Activated T-helper 1 cell treated with Interleukin-2 at 50 U/mL for 16 hours (primary cell): ENCODE data around the gene AMOT.
A peak's percentile ranks its signal among the peaks of the same experiment; 100 is the strongest.
"Not testable (repeated sequence)": the region's sequence is repeated elsewhere in the genome, so short reads cannot be mapped to it uniquely, and the experiment has no call there.

Experiments used
- DNase-seq: peaks from one replicate; pipeline ENCODE4 v3.0.0-alpha.2; 2020; ENCODE audit warnings: low read depth

AMOT gene, protein sequence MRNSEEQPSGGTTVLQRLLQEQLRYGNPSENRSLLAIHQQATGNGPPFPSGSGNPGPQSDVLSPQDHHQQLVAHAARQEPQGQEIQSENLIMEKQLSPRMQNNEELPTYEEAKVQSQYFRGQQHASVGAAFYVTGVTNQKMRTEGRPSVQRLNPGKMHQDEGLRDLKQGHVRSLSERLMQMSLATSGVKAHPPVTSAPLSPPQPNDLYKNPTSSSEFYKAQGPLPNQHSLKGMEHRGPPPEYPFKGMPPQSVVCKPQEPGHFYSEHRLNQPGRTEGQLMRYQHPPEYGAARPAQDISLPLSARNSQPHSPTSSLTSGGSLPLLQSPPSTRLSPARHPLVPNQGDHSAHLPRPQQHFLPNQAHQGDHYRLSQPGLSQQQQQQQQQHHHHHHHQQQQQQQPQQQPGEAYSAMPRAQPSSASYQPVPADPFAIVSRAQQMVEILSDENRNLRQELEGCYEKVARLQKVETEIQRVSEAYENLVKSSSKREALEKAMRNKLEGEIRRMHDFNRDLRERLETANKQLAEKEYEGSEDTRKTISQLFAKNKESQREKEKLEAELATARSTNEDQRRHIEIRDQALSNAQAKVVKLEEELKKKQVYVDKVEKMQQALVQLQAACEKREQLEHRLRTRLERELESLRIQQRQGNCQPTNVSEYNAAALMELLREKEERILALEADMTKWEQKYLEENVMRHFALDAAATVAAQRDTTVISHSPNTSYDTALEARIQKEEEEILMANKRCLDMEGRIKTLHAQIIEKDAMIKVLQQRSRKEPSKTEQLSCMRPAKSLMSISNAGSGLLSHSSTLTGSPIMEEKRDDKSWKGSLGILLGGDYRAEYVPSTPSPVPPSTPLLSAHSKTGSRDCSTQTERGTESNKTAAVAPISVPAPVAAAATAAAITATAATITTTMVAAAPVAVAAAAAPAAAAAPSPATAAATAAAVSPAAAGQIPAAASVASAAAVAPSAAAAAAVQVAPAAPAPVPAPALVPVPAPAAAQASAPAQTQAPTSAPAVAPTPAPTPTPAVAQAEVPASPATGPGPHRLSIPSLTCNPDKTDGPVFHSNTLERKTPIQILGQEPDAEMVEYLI

DNA sequence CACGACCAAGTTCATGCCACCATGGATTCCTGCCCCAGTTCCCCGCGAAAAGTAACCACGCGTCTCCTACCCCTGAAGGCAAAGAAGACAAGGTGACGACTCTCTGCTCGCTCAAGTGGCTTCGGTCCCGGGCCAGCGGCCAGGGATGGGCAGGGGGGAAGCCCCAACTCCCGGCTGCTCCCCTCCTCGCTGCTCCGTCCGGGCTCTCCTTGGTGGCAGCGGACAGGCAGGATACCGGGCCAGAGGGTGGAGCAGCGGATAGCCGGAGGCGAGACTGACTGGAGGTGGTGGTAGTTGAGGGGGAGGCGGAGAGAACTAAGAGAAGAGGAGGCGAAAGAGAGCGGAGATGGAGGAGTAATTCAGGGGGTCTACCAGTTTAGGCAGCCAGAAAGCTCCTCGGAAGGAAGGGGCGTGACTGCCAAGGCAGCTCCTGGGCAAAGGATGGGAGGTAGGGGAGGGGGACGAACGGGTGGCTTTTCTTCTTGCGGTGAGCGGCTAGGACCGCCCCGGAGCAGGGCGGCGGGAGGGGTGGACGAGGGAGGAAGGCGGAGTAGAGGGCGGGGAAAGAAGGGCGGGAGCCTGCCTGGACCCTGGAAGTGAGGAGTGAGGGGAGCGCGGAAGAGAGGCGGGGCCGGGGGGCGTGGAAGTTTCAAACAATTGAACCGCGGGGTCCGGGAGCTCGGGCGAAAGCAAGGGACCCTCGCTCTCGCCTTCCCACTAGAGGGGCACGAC lies at the start of gene AMOT:
Gene AMOT (minus strand): TSS at position 450 of the 732 bp plus-strand sequence. CDS start 17,705 bp downstream, outside the sequence.
- DNase-seq = peak; percentile 46

DNA sequence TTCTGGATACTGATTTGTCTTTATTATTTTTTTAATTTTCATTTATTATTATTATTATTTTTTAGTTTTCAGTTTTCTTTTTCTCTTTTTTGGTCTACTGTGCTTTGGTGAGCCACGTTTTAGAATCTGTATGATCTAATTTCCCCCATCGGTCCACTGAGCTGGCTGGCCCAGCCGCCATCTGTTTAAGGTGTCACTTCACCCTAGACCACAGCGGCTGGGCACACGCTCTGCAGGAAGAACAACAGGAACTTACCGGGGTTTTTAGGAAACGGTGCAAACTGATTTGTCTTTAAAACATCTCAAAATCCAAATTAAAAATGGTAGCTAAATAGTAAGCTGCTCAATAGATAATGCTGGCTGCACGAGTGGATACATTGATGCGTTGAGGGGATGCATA lies 48.8 kb upstream of the AMOT start:
- no peak for DNase-seq

DNA sequence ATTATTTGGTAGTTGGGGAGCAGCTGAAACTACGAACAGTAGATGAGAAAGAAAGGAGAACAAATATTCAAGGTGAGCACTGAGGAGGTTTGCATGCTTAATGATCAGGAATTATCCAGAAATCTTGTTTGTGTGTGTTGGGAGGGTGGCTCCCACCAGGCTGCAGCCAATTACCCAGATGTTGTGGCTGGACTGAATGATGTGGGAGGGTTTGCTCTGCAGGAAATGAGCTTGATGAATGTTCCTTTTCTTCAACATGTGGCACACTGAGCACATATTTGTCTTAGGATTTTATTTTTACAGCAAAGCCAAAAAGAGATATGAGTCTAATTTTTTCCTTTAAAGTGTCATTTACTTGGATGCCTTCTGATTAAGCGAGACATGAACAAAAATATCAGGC lies 48.3 kb upstream of the AMOT start:
- DNase-seq = no peak

DNA sequence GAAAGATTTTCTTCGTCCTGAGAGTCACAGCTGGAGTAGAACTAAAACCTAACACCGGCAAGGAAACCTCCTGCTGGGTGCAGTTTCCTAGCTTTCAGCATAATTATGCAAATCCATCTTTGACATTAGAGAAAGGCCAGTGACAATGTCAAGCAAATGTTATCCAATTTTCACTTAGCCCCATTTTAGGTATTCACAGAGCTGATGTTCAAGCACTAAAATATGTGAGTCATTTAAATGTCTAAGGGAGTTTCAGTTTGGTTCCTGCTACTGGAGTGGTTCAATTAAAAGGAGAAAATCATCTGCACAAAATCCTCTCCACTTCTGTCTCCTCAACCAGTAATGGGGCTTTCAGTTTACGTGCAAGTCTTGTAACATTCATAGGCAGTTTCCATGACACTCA lies 37.1 kb upstream of the AMOT start:
- DNase-seq = no peak

DNA sequence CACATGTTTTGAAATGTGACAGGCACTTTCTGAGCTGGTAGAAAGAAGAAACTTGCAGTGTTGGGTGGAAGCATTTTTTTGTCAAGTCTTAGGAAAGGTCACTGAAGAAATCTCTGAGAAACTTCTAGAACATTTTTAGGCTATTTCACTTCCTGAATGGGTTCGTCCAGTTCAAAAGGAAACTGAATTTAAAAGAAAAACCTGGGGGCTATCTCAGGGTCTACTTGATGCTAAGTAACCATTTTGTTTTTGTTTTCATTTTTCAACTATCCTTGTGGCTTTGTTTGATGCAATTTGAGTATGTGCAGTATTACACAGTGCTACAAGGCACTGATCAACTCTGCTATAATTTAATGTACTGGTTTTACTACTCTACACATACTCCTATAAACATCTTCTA lies 34.0 kb upstream of the AMOT start:
- no peak for DNase-seq

DNA sequence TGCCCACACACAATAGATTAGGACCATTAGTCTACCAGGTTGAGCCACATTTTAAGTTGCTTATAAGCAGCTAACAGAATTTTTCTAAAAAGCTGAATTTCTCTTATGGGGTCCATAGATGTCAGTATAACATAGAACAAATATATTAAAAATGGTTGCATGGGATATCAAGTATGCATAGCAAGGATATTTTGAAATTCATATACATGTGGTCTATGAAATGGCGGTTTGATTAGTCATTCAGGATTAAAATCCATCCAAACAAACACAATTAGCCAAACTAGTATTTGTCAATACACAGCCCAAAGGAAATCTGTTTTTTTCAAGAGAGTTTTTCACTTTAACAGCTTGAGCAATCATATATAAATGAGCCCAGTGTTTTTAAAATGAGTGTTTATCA lies 33.5 kb upstream of the AMOT start:
- DNase-seq = no peak

DNA sequence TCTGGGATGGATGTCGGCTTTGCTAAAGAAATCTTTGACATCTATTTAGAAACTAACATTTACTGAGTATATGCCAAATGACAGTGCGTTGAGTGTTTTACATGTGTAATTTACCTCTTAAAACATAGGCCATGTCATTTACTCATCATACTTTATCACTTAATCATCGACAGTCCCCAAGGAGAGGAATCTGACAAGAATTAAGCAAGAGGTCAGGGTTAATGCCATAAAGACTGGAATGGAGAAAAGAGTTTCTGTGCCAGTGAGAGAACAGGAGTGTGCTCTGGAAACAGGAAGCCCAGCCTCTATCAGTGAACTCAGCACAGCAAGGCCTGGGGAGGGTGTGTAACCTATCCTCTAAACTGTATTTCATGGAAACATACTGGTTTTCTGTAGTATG lies 28.0 kb upstream of the AMOT start:
- no peak for DNase-seq

DNA sequence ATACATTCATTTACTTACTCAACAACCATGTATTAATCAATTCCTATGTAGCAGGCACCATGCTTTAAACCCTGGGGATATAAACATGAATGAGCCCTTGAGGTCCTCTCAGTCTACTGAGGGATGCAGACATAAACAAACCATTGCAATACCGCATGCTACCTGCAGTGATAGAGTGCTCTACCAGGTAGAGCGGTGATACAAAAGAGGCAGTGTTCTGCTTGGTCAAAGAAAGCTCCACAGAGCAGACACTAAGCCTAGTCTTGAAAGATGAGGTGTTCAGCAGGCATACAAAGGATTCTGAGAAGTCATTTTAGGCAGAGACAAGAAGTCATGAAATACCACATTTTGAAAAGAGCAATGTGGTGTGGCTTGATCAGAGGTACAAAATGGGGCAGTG lies 26.9 kb upstream of the AMOT start:
- DNase-seq = no peak

DNA sequence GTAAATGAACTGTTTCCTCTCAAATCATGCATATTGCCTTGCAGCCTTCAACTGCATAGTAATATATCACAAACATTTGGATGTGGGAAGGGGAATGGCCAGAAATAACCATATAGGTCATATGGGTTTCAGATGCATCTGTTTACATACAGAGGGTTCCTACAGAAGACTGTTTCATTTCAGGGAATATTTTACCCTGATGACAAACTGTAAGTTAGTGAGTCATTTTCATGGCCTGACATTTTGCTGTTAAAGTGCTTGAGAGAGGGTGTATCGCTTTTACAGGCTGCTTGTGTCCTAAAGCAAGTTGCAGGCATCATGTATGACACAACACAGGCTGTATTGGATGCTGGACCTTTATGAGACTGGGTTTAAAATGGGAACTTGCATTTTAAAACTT lies 25.5 kb upstream of the AMOT start:
- no peak for DNase-seq

DNA sequence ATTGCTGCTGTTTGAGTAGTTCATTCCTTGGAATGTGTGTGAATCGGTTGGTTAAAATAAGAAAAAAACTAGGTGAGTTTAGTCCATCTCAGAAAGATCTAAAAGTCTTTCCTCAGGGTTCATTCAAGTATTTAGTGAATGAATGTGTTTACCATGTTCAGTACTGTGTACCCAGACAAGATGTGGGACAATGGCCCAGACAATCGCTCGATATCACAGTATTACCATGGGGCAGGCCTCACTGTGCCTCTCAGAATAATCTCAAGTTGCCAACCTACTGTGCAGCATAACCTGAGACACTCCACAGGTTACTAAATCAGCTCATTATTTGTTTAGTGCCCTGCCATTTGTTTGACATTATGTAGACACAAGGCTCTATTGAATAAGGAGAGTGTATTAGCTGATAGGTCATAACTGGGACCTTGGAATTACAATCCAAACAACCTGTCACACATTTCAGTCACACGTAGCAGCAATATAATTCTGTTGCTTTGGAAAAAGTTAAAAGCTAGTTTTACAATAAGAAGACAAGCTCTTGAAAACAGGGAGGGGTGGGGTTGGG lies 24.9 kb upstream of the AMOT start:
- DNase-seq = no peak

DNA sequence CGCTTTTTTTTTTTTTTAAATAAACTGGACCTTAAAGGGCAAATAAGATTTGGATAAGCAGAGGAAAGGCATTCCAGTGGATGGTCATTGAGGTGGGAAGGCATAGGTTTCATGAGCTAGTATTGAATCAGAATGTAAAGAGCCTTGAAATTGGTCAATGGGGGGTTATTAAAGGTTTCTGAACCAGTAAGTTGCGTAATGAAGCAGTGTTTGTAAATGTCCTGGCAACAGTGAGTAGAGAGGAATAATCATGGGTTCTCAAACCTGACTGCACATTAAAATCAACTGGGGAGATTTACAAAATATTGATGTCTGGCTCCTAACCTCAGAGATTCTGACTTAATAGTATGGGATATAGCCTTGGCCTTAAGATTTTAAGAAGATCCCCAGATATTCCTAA lies 23.2 kb upstream of the AMOT start:
- no peak for DNase-seq

DNA sequence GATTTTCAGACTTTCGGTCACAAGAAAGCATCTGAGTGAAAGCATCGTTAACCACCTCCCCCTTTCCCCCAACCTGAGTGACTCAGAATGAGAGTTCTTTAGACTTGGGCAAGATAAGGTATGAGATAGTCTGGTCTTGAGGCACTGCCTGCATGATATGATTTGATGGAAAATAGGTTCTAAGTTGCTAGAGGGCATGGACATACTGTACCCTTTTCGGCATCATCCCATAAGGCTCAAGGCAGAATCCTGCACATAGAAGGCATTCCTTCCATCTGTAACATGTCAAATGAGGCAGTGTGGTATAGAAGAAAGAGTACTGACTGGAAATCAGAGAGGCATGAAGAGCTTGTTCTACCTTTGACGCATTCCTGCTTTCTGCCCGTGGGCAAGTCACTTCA lies 16.8 kb upstream of the AMOT start:
- no peak for DNase-seq

DNA sequence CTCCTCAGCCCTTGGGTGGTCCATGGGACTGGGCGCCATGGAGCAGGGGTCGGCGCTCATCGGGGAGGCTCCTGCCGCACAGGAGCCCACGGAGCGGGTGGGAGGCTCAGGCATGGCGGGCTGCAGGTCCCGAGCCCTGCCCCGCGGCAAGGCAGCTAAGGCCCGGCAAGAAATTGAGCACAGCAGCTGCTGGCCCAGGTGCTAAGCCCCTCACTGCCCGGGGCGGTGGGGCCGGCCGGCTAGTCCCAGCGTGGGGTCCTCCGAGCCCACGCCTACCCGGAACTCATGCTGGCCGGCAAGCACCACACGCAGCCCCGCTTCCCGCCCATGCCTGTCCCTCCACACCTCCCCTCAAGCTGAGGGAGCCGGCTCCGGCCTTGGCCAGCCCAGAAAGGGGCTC lies 14.3 kb upstream of the AMOT start:
- DNase-seq = not testable (repeated sequence)

DNA sequence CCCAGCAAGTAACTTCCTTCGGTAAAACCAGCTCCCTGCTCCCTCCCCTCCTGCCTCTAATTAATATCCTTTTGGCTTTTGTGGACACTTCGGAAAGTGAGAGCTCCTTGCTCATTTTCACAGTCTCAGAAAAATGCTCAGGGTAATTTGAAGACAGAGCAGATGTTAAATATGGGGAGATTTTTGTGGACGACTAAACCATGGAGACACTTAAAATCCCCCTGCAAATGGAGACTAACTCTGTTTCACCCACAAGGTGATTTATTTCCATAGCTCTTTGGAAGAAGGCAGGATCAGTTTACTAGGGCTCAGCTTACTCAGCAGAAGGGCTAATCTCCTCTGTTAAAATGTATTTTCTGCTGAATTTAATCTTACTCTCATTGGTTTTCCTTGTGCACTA lies 12.2 kb upstream of the AMOT start:
- no peak for DNase-seq

DNA sequence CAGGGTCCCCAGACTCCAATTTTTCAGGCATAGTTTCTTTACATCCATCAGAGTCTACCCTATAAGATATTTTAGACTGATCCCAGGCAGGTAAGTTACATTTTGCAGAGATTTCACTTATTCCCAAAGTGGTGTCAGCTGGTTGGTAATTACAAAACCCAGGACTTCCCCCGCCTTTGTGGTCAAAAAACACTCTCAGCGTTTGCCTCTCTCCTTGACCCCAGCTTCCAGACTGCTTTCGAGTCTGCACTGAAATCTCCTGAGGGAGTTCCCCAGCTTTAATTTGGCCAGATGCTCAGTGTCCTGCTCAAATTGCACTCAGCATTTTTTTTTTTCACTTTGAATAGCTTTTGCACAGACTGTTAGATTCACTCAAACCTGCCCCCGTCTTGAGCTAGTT lies 11.2 kb upstream of the AMOT start:
- no peak for DNase-seq

DNA sequence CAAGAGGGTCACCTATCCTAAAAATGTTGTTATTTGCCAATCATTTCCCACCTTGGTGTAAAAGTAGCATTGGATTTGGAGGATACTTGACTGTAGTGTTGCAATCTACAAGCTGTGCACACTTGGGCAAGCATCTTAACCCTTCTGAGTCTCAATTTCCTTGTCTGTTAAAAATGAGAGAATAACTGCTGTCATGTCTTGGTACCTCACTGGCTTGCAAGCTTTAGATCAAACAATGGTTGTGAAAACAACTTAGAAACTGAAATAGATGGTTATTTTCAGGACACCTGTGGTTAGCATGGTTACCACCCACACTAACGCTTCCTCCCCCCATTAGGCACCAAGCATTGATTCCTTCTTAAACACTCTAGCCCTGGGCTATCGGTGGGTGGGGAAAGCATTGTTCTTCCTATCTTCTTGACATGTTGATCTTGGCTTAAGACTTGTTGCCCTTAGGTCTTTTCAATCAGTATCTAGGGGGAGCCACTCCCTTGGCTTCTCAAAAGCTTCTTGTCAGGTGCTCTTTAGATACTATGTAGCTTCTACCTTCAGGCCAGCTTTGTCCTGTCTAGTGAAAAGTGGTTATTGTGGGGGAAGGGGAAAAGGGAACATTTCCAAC lies 10.6 kb upstream of the AMOT start:
- DNase-seq = no peak

DNA sequence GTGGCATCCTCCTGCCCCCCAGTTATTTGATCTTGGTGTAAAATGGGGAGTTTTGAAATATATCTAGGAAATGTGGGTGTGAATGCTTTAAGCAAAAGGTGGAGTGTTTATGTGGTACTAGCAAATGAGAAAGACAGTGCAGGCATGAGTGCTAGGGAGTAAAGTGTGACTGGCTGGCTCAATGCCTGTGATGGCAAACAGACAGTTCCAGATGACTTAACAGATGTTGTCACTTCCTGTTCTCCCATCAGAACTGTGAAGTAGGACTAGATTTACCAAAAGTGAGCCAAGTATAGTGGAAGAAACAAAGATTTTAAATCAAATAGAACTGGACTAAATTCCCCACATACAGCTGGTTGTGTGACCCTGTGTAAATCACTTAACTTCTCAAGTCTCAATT lies 8.4 kb upstream of the AMOT start:
- DNase-seq = no peak

DNA sequence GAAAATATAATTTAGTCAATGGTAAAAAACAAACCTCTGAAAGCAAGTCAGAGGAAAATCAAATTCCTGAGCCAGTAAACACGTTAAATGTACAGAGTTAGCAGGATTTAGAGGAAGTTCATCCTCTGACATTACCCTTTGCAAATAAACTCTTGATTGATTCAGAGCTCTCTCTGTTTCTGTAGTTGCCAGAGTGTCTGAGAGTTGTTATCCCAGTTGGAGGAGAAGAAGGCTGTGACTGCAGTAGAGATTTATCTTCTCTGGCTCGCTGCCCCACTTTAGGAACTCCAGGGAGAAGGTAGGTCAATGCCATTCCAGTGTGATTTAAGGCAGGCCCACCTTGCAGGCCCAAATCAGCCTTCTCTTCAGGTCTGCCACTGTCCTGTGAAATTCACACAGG lies 6.2 kb upstream of the AMOT start:
- no peak for DNase-seq

DNA sequence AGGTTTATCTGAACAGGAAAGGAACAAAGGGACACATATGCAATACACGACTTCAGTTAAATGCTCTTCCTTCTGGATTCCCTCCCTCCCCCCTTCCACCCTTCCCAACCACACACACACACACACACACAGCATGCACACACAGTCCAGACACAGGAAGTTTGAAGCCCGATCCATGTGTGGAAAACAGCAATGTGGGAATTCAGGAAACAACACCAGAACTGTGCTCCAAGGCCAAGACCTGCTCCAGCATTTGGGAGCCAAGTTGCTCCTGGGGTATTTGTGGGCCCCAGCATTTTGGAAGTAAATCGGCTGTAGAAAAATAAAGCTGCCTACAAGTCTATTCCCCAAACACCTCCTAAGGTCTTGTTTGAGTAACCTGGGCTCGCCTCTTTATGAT lies 5.6 kb upstream of the AMOT start:
- DNase-seq = no peak

DNA sequence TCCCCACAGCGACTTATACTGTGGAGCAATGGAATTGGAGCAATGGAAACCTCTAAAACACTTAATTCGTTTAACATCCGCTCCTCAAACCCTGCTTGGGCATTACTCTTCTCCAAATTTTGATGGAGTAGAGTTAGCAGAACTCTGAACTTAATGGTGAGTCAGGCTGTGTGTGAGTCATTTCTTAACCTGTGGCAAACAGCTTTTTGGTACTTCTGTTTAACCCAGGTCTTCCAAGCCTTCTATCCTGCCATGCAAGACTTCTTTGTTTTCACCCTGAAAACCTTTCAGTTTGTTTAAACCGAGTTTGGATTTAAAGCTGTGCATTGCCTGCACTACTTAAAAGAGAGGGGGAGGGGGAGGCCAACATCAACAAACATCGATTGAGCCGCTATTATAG lies 3.6 kb upstream of the AMOT start:
- no peak for DNase-seq

DNA sequence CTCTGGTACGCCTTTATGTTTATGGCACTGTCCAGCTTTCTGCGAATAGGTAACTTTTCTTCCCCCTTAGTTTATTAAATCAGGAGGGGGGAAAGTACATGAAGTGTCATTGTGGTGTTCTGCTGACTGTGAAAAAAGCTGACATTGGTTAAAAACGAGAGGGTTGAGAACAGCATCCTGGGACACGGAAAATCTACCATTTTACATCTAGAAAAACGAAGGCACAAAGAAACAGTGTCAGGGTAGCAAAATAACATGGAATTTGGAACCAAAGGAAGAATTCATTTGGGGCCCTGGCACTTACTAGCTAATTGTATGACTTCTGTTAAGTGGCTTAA lies 1.2 kb upstream of the AMOT start:
- DNase-seq = no peak
